Prostate gland (tissue), 2 donors: ENCODE data around the gene ADCY1. TPM values are rescaled to one million over a fixed set of nuclear protein-coding genes. Genes with fewer than 3 reads are reported as not detected.

ENCODE experiments used
- DNase-seq: peaks from one replicate; pipeline ENCODE4 v3.0.0-alpha.2; 2019; ENCODE audit warnings: low spot score
- H3K27ac ChIP-seq, 2 donors: fragments of 200-600 bp; sonication (generic); 2 replicates each; pipeline ENCODE4 v1.5.1; 2017 to 2019
- H3K27me3 ChIP-seq: fragments of 200-600 bp; sonication (generic); replicated peaks from 2 replicates; pipeline ENCODE4 v1.5.1; 2019; ENCODE audit not compliant: insufficient read depth
- H3K36me3 ChIP-seq, 2 donors: fragments of 200-600 bp; sonication (generic); 1 replicate in 1 of 2; 2 replicates in 1 of 2; pipeline versions ENCODE4 v1.5.1 to v1.8.1; 2017 to 2019
- H3K4me1 ChIP-seq: fragments of 200-600 bp; sonication (generic); replicated peaks from 2 replicates; pipeline ENCODE4 v1.5.1; 2019
- H3K4me3 ChIP-seq, 2 donors: fragments of 200-600 bp; sonication (generic); 2 replicates each; pipeline ENCODE4 v1.5.1; 2017 to 2019
- H3K9me3 ChIP-seq: fragments of 200-600 bp; sonication (generic); 2 replicates; pipeline ENCODE4 v1.5.1; 2017
- POLR2A ChIP-seq: fragments of 450-650 bp; IDR thresholded peaks from one replicate; pipeline ENCODE4 v1.6.1; 2016; ENCODE audit warnings: antibody characterized with exemption, mild to moderate bottlenecking
- POLR2AphosphoS5 ChIP-seq: sonication (generic); formaldehyde crosslinking; IDR thresholded peaks from one replicate; pipeline ENCODE4 v1.6.1; 2017; ENCODE audit warnings: antibody characterized with exemption
- WGBS: methylation state at CpG from one replicate; pipeline ENCODE4 v1.1.5; 2018; 5-methylcytosine and 5-hydroxymethylcytosine counted together
- intact Hi-C: fragments of 100-400 bp; cut with DNase I; formaldehyde crosslinking; loops from one replicate; pipeline ENCODE4 v1.14.2; 2022
- total RNA-seq, 2 donors: library from RNA; depleted of rRNA; stranded (reverse); fragments of >200 nt; gene quantifications; one replicate each; pipeline ENCODE4 v1.1.0, GENCODE V29; 2016
- TF ChIP-seq, protein P1 (sequence below), 4 experiments: fragments of 200-600 bp in 2 of 4; fragments of 450-650 bp in 2 of 4; sonication (generic) in 2 of 4; IDR thresholded peaks; 1 replicate in 3 of 4; 2 replicates in 1 of 4; pipeline ENCODE4 v1.5.1; 2016 to 2019; ENCODE audit warnings: antibody characterized with exemption in 4 of 4, mild to moderate bottlenecking in 2 of 4, moderate library complexity in 2 of 4

Gene ADCY1
- total RNA-seq, 2 donors from 2014 or later, result 4.5 to 17.0 TPM

DNA sequence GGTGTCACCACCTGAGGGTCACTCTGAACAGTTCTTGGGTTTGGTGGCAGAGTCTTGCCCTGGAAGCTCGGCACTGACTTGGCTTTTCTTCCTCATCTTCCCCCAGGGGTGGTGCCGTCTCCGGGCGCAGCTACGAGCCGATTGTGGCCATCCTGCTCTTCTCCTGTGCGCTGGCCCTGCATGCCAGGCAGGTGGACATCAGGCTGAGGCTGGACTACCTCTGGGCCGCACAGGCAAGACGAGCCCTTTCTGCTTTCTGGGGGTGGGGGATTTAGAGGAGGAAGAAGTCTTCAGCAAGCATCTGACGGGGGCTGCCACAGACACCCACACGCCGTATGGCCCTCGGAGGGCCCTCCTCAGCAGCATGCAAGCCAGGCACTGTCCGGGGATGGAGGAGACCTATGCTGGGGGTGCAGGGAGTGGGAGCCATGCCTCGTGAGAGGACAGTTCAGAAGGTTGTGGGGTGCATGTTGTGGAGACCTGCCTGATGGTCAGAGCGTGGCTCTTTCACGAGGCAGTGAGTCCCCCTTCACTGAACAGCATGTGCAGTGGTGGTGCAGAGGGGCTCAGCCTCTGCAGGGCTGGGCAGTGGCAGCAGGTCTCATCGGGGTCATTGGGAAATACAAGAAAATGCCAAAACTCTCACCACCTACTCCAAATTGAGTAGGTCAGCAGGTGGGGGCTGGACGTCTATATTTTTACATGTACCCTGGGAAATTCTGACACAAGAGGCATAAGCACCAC lies 112.4 kb downstream of the ADCY1 start:
- Histone ChIP-seq H3K4me3 (no peak overlapping the region), H3K4me1 (peaks cover 2% of the 10 kb centered on the region), H3K27ac (peak overlapping the region in 1 of 2 donors; percentile 68), H3K36me3 (no peaks in the 10 kb centered on the region), H3K9me3 (no peaks in the 10 kb centered on the region), H3K27me3 (no peaks in the 10 kb centered on the region)
- TF ChIP-seq, protein P1, sequence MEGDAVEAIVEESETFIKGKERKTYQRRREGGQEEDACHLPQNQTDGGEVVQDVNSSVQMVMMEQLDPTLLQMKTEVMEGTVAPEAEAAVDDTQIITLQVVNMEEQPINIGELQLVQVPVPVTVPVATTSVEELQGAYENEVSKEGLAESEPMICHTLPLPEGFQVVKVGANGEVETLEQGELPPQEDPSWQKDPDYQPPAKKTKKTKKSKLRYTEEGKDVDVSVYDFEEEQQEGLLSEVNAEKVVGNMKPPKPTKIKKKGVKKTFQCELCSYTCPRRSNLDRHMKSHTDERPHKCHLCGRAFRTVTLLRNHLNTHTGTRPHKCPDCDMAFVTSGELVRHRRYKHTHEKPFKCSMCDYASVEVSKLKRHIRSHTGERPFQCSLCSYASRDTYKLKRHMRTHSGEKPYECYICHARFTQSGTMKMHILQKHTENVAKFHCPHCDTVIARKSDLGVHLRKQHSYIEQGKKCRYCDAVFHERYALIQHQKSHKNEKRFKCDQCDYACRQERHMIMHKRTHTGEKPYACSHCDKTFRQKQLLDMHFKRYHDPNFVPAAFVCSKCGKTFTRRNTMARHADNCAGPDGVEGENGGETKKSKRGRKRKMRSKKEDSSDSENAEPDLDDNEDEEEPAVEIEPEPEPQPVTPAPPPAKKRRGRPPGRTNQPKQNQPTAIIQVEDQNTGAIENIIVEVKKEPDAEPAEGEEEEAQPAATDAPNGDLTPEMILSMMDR (IDR thresholded peaks at IDR 0.05), result no peak
- no peak for TF ChIP-seq POLR2A
- no peak for TF ChIP-seq POLR2AphosphoS5
- WGBS, result 94% methylated on average over 19 of the region's 19 CpGs
- DNase-seq, result no peak
- intact Hi-C loops, result no loop called here

DNA sequence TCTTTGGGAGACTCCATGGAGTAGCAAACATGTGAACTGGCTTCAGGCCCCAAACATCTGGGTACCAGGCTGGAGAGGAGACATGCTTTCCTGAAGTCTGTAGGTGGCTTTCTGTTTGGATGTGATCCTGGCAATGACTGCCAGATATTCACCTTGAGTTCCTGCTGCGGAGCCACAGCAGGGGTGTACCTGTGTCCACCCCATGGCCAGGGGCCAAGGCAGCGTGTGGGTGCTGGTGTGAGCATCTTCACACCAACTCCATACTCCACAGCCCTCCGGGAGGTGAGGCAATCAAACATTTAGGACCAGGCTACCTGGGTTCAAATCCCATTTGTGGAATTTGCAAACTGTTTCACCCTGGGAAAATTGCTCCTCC lies 113.0 kb downstream of the ADCY1 start:
- WGBS, result 98% methylated on average over 3 of the region's 3 CpGs
- intact Hi-C loops, result no loop called here
- no peaks in the 10 kb centered on the region for H3K27me3 ChIP-seq

DNA sequence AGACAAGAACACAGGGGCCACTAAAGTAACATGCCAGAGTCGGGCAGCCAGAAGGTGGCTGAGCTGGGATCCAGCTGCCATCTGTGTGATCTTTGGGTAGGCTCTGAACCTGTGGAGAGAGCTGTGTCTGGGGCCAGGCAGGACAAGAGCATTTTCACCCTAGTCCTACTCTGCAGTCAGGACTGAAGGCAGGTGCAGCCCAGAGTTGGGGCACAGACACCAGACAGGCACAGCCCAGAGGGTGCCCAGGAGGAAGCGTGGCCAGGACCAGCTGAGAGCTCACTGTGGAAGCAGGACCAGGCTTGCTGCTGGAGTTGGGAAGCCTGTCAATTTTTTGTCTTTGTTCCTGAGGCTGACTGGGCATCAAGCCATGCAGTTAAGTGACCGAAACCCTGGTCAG lies 113.6 kb downstream of the ADCY1 start:
- WGBS, result 56% methylated on average over 3 of the region's 3 CpGs
- no peak for DNase-seq
- H3K4me3 ChIP-seq, result no peak overlapping the region

More for the DNA sequence above, 113.0 kb downstream of the ADCY1 start:
- H3K36me3 ChIP-seq, result no peaks in the 10 kb centered on the region
- DNase-seq, result no peak
- peak overlapping the region in 1 of 2 donors; percentile 68 for H3K27ac ChIP-seq
- H3K9me3 ChIP-seq, result no peaks in the 10 kb centered on the region
- H3K4me3 ChIP-seq, result no peak overlapping the region
- peaks cover 7% of the 10 kb centered on the region for H3K4me1 ChIP-seq
- TF ChIP-seq POLR2A (no peak), POLR2AphosphoS5 (no peak)
- TF ChIP-seq, protein P1 (IDR thresholded peaks at IDR 0.05), result no peak

DNA sequence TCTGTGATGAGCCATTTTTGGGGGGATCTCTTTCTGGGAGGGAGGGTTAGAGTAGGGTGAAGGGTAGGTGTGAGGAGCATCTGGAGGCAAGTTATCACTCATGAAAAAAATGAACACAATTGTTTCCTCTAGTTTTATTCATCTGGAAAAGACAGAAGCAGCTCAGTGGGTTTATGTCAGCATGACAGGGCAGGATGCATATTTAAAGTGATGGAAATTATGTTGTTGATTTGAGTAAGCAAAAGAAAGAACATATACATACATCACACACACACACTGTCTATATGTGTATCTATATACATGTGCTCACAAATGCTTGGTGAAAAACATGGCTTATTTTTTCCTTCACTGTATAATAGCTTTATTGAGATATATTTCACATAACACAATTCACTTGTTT lies 114.2 kb downstream of the ADCY1 start:
- Histone ChIP-seq H3K4me1 (peaks cover 7% of the 10 kb centered on the region), H3K4me3 (no peak overlapping the region), H3K27ac (peak overlapping the region in 1 of 2 donors; percentile 68), H3K27me3 (no peaks in the 10 kb centered on the region), H3K9me3 (no peaks in the 10 kb centered on the region), H3K36me3 (no peaks in the 10 kb centered on the region)
- intact Hi-C loops, result no loop called here
- TF ChIP-seq, protein P1 (IDR thresholded peaks at IDR 0.05), result no peak
- TF ChIP-seq POLR2AphosphoS5 (no peak), POLR2A (no peak)
- no peak for DNase-seq

More for the DNA sequence above, 113.6 kb downstream of the ADCY1 start:
- Histone ChIP-seq H3K27ac (peak overlapping the region in 1 of 2 donors; percentile 68), H3K36me3 (no peaks in the 10 kb centered on the region), H3K4me1 (peaks cover 7% of the 10 kb centered on the region), H3K9me3 (no peaks in the 10 kb centered on the region), H3K27me3 (no peaks in the 10 kb centered on the region)
- intact Hi-C loops, result no loop called here
- TF ChIP-seq, protein P1 (IDR thresholded peaks at IDR 0.05), result no peak
- TF ChIP-seq POLR2AphosphoS5, result no peak
- no peak for TF ChIP-seq POLR2A
